ENCODE results near the gene PARD3. TPM values are rescaled to one million over a fixed set of nuclear protein-coding genes. Genes with fewer than 3 reads are reported as not detected.
A peak's percentile ranks its signal among the peaks of the same experiment; 100 is the strongest.
"Not testable (repeated sequence)": the region's sequence is repeated elsewhere in the genome, so short reads cannot be mapped to it uniquely, and the experiment has no call there.

The PARD3 gene
- total RNA-seq, 1 donor from 2014 or later: 37.5 TPM

GRCh38 chr10:34078745-34079470, 736.2 kb downstream of the PARD3 start:
- peak; percentile 70 to 92 for DNase-seq (ENCODE audit: low spot score in 2 of 2)
- peaks cover 0 to 5% of the 10 kb centered on the region in 2 donors for H3K9me3 ChIP-seq
- H3K36me3 ChIP-seq: no peaks in the 10 kb centered on the region
- intact Hi-C loops (cut with DNase I): loop anchor here (1.0 to 5.0 kb wide), 3 partner anchors 24 to 203 kb away; no protein-coding TSS in a partner anchor
- H3K27me3 ChIP-seq: no peaks in the 10 kb centered on the region
- H3K4me3 ChIP-seq: peak overlapping the region in 1 of 2 donors; percentile 5
- H3K27ac ChIP-seq: peak overlapping the region; percentile 62 to 77
- peak in 1 of 3 experiments; percentile 33 for TF ChIP-seq CTCF (IDR thresholded peaks at IDR 0.05)
- H3K4me1 ChIP-seq: peaks cover 7 to 13% of the 10 kb centered on the region in 2 donors

GRCh38 chr10:34078017-34078744, 736.9 kb downstream of the PARD3 start:
- intact Hi-C loops (cut with DNase I): loop anchor here (5.0 kb wide), 2 partner anchors 121 to 204 kb away; no protein-coding TSS in a partner anchor
- TF ChIP-seq CTCF (IDR thresholded peaks at IDR 0.05): no peak
- no peaks in the 10 kb centered on the region for H3K36me3 ChIP-seq
- DNase-seq (ENCODE audit: low spot score in 2 of 2): no peak
- peaks cover 7 to 13% of the 10 kb centered on the region in 2 donors for H3K4me1 ChIP-seq
- no peaks in the 10 kb centered on the region for H3K9me3 ChIP-seq
- no peaks in the 10 kb centered on the region for H3K27me3 ChIP-seq
- H3K4me3 ChIP-seq: no peak overlapping the region
- peak overlapping the region; percentile 62 to 77 for H3K27ac ChIP-seq

GRCh38 chr10:34076443-34076842, 738.7 kb downstream of the PARD3 start:
- peaks cover 7 to 13% of the 10 kb centered on the region in 2 donors for H3K4me1 ChIP-seq
- no peaks in the 10 kb centered on the region for H3K36me3 ChIP-seq
- H3K27ac ChIP-seq: no peak overlapping the region
- TF ChIP-seq CTCF (IDR thresholded peaks at IDR 0.05): no peak
- H3K4me3 ChIP-seq: no peak overlapping the region
- intact Hi-C loops (cut with DNase I): loop anchor here (5.0 kb wide), 2 partner anchors 119 to 206 kb away; no protein-coding TSS in a partner anchor
- no peaks in the 10 kb centered on the region for H3K27me3 ChIP-seq
- H3K9me3 ChIP-seq: no peaks in the 10 kb centered on the region
- DNase-seq (ENCODE audit: low spot score in 2 of 2): no peak

GRCh38 chr10:34075254-34075926, 739.7 kb downstream of the PARD3 start:
- no peak for TF ChIP-seq CTCF (IDR thresholded peaks at IDR 0.05)
- DNase-seq (ENCODE audit: low spot score in 2 of 2): no peak
- no peaks in the 10 kb centered on the region for H3K27me3 ChIP-seq
- intact Hi-C loops (cut with DNase I): loop anchor here (5.0 kb wide), 2 partner anchors 118 to 207 kb away; no protein-coding TSS in a partner anchor
- H3K36me3 ChIP-seq: no peaks in the 10 kb centered on the region
- no peak overlapping the region for H3K27ac ChIP-seq
- H3K4me1 ChIP-seq: peaks cover 7 to 13% of the 10 kb centered on the region in 2 donors
- H3K4me3 ChIP-seq: no peak overlapping the region
- no peaks in the 10 kb centered on the region for H3K9me3 ChIP-seq

GRCh38 chr10:34074051-34074450, 741.0 kb downstream of the PARD3 start:
- intact Hi-C loops (cut with DNase I): no loop called here
- TF ChIP-seq CTCF (IDR thresholded peaks at IDR 0.05): no peak
- no peaks in the 10 kb centered on the region for H3K27me3 ChIP-seq

GRCh38 chr10:34067741-34068140, 747.4 kb downstream of the PARD3 start:
- H3K4me1 ChIP-seq; DNase-seq (ENCODE audit: low spot score in 2 of 2); H3K27me3 ChIP-seq; H3K36me3 ChIP-seq; intact Hi-C loops (cut with DNase I); H3K4me3 ChIP-seq; H3K27ac ChIP-seq: not testable (repeated sequence)
- H3K9me3 ChIP-seq: peaks cover 8 to 13% of the 10 kb centered on the region in 2 donors

More at GRCh38 chr10:34074051-34074450, 741.0 kb downstream of the PARD3 start:
- no peak overlapping the region for H3K4me3 ChIP-seq
- H3K9me3 ChIP-seq: no peaks in the 10 kb centered on the region
- no peak overlapping the region for H3K27ac ChIP-seq
- peaks cover 5 to 11% of the 10 kb centered on the region in 2 donors for H3K4me1 ChIP-seq
- no peak for DNase-seq (ENCODE audit: low spot score in 2 of 2)
- no peaks in the 10 kb centered on the region for H3K36me3 ChIP-seq
